MCF 10A (cell line): ENCODE measurements around the gene DYNLT4. TPM values are rescaled to one million over a fixed set of nuclear protein-coding genes. Genes with fewer than 3 reads are reported as not detected.

ENCODE experiments used
- BruUV-seq: library from RNA; stranded (reverse); fragments of 400-500 nt; replicated peaks from 2 replicates; lab custom pipeline; 2021; lab: Mats Ljungman, UMichigan
- CTCF ChIA-PET: fragments of 300-600 bp; sonication (Branson Sonifier 250); formaldehyde crosslinking; extraction: SDS; loops from one replicate; lab custom pipeline; 2021; ENCODE audit warnings: antibody characterized with exemption, inconsistent platforms; lab: Yijun Ruan, JAX
- POLR2A ChIA-PET: fragments of 300-600, 350-650 bp; sonication (Branson Sonifier 250); formaldehyde crosslinking; extraction: SDS; loops from one replicate; lab custom pipeline; 2020; ENCODE audit warnings: antibody characterized with exemption, inconsistent platforms; lab: Yijun Ruan, JAX
- DNase-seq: peaks from one replicate; pipeline ENCODE4 v3.0.0-alpha.2; 2018; ENCODE audit not compliant: unreplicated experiment
- H3K27ac Mint-ChIP-seq: one replicate; pipeline ENCODE4 v1.8.0; 2022; ENCODE audit warnings: mild to moderate bottlenecking, low read depth, mixed read lengths; ENCODE audit not compliant: unreplicated experiment
- H3K27me3 Mint-ChIP-seq: one replicate; pipeline ENCODE4 v1.8.0; 2022; ENCODE audit warnings: mixed read lengths; ENCODE audit not compliant: insufficient read depth, unreplicated experiment
- H3K36me3 Mint-ChIP-seq: one replicate; pipeline ENCODE4 v1.8.0; 2022; ENCODE audit warnings: mild to moderate bottlenecking, moderate library complexity, mixed read lengths; ENCODE audit not compliant: insufficient read depth, unreplicated experiment
- H3K4me1 Mint-ChIP-seq: one replicate; pipeline ENCODE4 v1.8.0; 2022; ENCODE audit warnings: mixed read lengths; ENCODE audit not compliant: insufficient read depth, unreplicated experiment
- H3K4me3 Mint-ChIP-seq: one replicate; pipeline ENCODE4 v1.8.0; 2022; ENCODE audit warnings: mild to moderate bottlenecking, moderate library complexity, mixed read lengths; ENCODE audit not compliant: unreplicated experiment
- H3K9me3 Mint-ChIP-seq: one replicate; pipeline ENCODE4 v1.8.0; 2022; ENCODE audit warnings: mixed read lengths; ENCODE audit not compliant: unreplicated experiment
- intact Hi-C: fragments of 100-400 bp; cut with micrococcal nuclease; formaldehyde crosslinking; loops from 2 replicates; pipeline ENCODE4 v1.14.1; 2022
- total RNA-seq: library from RNA; stranded (reverse); gene quantifications from 2 replicates; pipeline ENCODE4 v1.2.3, GENCODE V29; 2022
- TF ChIP-seq, protein P1 (sequence below): fragments of 200-600 bp; IDR thresholded peaks from one replicate; pipeline ENCODE4 v1.8.0; 2022; ENCODE audit warnings: antibody characterized with exemption, mild to moderate bottlenecking; ENCODE audit not compliant: unreplicated experiment

Gene DYNLT4
- total RNA-seq, 1 experiment from 2014 or later = not detected

DNA sequence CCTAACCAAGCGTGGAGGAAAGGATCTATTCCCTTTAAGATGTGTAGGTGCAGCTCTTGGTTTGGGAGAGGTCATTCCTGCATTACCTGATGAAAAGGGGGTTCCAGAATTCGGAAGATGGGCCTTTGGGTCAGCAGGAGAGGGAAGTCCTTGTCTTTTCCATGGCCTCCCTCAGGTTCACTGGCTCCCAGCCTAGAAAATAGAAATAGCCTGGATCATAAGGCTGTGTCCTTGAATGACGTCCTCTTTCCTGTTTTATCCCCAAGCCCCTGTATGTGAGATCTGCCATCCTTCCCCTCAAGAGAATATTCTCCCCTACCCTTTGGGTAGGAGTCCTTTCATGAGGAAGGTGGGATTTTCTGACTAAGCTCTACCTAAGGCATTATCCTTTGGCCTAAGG lies 46.3 kb downstream of the DYNLT4 start:
- POLR2A ChIA-PET = interaction anchor here (1.0 kb wide), 1 partner anchor 22 kb away, joined by 3 read pairs; no protein-coding TSS in a partner anchor

DNA sequence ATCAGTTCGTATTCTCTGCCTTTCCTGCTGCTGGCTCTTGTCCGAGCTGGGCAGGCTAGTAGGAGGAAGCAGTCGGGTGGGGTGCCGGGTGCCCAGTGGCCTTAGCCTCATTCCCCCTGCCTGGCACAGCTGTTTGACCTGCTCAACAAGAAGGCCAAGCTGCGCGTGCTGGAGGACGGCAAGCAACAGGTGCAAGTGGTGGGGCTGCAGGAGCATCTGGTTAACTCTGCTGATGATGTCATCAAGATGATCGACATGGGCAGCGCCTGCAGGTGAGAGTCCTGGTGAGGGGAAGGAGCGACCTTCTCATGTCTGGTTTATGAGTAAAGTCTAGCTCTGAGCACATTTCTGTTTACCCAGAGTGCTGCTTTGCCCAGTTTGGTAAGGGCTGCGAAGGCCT lies 48.1 kb downstream of the DYNLT4 start:
- Mint-ChIP-seq H3K4me1 (no peaks in the 10 kb centered on the region), H3K27ac (no peak overlapping the region), H3K27me3 (no peaks in the 10 kb centered on the region), H3K4me3 (no peak overlapping the region), H3K36me3 (peaks cover 35% of the 10 kb centered on the region), H3K9me3 (no peaks in the 10 kb centered on the region)
- DNase-seq = no peak
- no TSS peak for BruUV-seq
- ChIA-PET POLR2A (interaction anchor here (1.0 kb wide), 1 partner anchor 16 kb away, joined by 3 read pairs; no protein-coding TSS in a partner anchor), CTCF (no interaction called here)
- TF ChIP-seq, protein P1, sequence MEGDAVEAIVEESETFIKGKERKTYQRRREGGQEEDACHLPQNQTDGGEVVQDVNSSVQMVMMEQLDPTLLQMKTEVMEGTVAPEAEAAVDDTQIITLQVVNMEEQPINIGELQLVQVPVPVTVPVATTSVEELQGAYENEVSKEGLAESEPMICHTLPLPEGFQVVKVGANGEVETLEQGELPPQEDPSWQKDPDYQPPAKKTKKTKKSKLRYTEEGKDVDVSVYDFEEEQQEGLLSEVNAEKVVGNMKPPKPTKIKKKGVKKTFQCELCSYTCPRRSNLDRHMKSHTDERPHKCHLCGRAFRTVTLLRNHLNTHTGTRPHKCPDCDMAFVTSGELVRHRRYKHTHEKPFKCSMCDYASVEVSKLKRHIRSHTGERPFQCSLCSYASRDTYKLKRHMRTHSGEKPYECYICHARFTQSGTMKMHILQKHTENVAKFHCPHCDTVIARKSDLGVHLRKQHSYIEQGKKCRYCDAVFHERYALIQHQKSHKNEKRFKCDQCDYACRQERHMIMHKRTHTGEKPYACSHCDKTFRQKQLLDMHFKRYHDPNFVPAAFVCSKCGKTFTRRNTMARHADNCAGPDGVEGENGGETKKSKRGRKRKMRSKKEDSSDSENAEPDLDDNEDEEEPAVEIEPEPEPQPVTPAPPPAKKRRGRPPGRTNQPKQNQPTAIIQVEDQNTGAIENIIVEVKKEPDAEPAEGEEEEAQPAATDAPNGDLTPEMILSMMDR = no peak
- intact Hi-C loops = no loop called here

More for the DNA sequence above, 46.3 kb downstream of the DYNLT4 start:
- Mint-ChIP-seq H3K36me3 (peaks cover 31% of the 10 kb centered on the region), H3K27ac (no peak overlapping the region), H3K9me3 (no peaks in the 10 kb centered on the region), H3K27me3 (no peaks in the 10 kb centered on the region), H3K4me3 (no peak overlapping the region), H3K4me1 (no peaks in the 10 kb centered on the region)
- no TSS peak for BruUV-seq
- CTCF ChIA-PET = interaction anchor here (1.6 kb wide), 1 partner anchor 13 kb away, joined by 3 read pairs; no protein-coding TSS in a partner anchor
- intact Hi-C loops = no loop called here
- no peak for DNase-seq
- TF ChIP-seq, protein P1 = no peak

DNA sequence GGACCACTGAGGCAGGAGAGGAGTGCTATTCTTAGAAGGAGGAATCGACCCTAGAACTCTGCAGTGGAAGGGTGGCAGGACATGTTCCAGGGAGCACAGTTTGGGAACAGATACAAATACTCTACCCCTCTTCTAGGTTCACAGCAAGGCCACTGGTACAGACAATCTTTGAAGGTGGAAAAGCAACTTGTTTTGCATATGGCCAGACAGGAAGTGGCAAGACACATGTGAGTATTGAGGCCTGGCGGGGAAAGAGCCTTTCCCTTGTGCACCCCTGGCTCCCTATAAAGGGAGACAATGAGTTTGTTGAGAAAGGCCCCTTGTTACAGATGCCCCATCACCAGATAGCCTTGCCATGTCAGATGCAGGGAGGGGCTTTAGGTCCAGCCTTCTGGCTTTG lies 49.7 kb downstream of the DYNLT4 start:
- H3K4me3 Mint-ChIP-seq = no peak overlapping the region
- BruUV-seq = no TSS peak
- no peaks in the 10 kb centered on the region for H3K4me1 Mint-ChIP-seq
- TF ChIP-seq, protein P1 = no peak
- DNase-seq = no peak
- H3K27me3 Mint-ChIP-seq = no peaks in the 10 kb centered on the region
- no peaks in the 10 kb centered on the region for H3K9me3 Mint-ChIP-seq
- ChIA-PET CTCF (no interaction called here), POLR2A (interaction anchor here (0.6 kb wide), 2 partner anchors 25 to 26 kb away, joined by 3 to 5 read pairs; partner anchors contain the start of gene RNU5D-1)
- H3K27ac Mint-ChIP-seq = no peak overlapping the region
- peaks cover 46% of the 10 kb centered on the region for H3K36me3 Mint-ChIP-seq
- intact Hi-C loops = no loop called here

Other genes with a start within 250 kb of the DYNLT4 start
- gene TMEM53, start 132.9 kb downstream of the DYNLT4 start, total RNA-seq = 2.2 TPM in 2 replicates
- 0.65 and 0.96 TPM in 2 replicates for gene ARMH1, start 132.6 kb downstream of the DYNLT4 start, total RNA-seq
- not detected in 2 replicates for gene RNU5D-1, start 76.2 kb downstream of the DYNLT4 start, total RNA-seq
- 20.8 and 25.1 TPM in 2 replicates for gene KIF2C, start 67.5 kb downstream of the DYNLT4 start, total RNA-seq
- 2,454 and 2,713 TPM in 2 replicates for gene RPS8, start 31.8 kb downstream of the DYNLT4 start, total RNA-seq
- gene BEST4, start 19.2 kb downstream of the DYNLT4 start, total RNA-seq = 0.35 and 0.49 TPM in 2 replicates
- 47.2 and 68.0 TPM in 2 replicates for gene PLK3, start 7.0 kb downstream of the DYNLT4 start, total RNA-seq
- 11.7 and 15.5 TPM in 2 replicates for gene BTBD19, start 1.2 kb upstream of the DYNLT4 start, total RNA-seq
- gene PTCH2, start 35.9 kb upstream of the DYNLT4 start, total RNA-seq = 0.56 and 0.79 TPM in 2 replicates
- 49.4 and 55.5 TPM in 2 replicates for gene EIF2B3, start 179.2 kb upstream of the DYNLT4 start, total RNA-seq
- 20.2 and 29.2 TPM in 2 replicates for gene HECTD3, start 204.0 kb upstream of the DYNLT4 start, total RNA-seq
- gene UROD, start 204.9 kb upstream of the DYNLT4 start, total RNA-seq = 76.9 and 84.7 TPM in 2 replicates